Lower leg skin (tissue), 4 donors: Measurements from ENCODE around the gene PPIB. TPM values are rescaled to one million over a fixed set of nuclear protein-coding genes. Genes with fewer than 3 reads are reported as not detected.

Source experiments
- DNase-seq, 2 donors: peaks; one replicate each; pipeline ENCODE4 v3.0.0-alpha.2; 2019; ENCODE audit warnings: low spot score in 2 of 2
- H3K4me3 ChIP-seq: fragments of 200-600 bp; sonication (generic); 2 replicates; pipeline ENCODE4 v1.5.1; 2017; ENCODE audit warnings: mild to moderate bottlenecking, low read depth; ENCODE audit not compliant: poor library complexity, severe bottlenecking
- POLR2A ChIP-seq, 2 donors: fragments of 450-650 bp; IDR thresholded peaks; one replicate each; pipeline ENCODE4 v1.6.1; 2016 to 2017; ENCODE audit warnings: antibody characterized with exemption in 2 of 2, mild to moderate bottlenecking in 1 of 2, moderate library complexity in 1 of 2
- WGBS, 2 donors: methylation state at CpG; one replicate each; pipeline ENCODE4 v1.1.5; 2018; 5-methylcytosine and 5-hydroxymethylcytosine counted together
- intact Hi-C: fragments of 100-400 bp; cut with DNase I; formaldehyde crosslinking; loops from one replicate; pipeline ENCODE4 v1.15.0; 2023; ENCODE audit warnings: low total_unique reads
- total RNA-seq, 4 donors: library from RNA; depleted of rRNA; stranded (reverse); fragments of >200 nt; gene quantifications; one replicate each; pipeline ENCODE4 v1.1.0, GENCODE V29; 2016
- TF ChIP-seq, protein P1 (sequence below), 3 donors: fragments of 450-650 bp; IDR thresholded peaks; one replicate each; pipeline ENCODE4 v1.5.1; 2016; ENCODE audit warnings: antibody characterized with exemption in 3 of 3, mild to moderate bottlenecking in 3 of 3, moderate library complexity in 2 of 3

PPIB gene
- total RNA-seq, 4 donors from 2014 or later: 149 to 195 (median 164) TPM

- DNase-seq: no peak
- TF ChIP-seq, protein P1, sequence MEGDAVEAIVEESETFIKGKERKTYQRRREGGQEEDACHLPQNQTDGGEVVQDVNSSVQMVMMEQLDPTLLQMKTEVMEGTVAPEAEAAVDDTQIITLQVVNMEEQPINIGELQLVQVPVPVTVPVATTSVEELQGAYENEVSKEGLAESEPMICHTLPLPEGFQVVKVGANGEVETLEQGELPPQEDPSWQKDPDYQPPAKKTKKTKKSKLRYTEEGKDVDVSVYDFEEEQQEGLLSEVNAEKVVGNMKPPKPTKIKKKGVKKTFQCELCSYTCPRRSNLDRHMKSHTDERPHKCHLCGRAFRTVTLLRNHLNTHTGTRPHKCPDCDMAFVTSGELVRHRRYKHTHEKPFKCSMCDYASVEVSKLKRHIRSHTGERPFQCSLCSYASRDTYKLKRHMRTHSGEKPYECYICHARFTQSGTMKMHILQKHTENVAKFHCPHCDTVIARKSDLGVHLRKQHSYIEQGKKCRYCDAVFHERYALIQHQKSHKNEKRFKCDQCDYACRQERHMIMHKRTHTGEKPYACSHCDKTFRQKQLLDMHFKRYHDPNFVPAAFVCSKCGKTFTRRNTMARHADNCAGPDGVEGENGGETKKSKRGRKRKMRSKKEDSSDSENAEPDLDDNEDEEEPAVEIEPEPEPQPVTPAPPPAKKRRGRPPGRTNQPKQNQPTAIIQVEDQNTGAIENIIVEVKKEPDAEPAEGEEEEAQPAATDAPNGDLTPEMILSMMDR (IDR thresholded peaks at IDR 0.05): no peak
- no peak for TF ChIP-seq POLR2A (IDR thresholded peaks at IDR 0.05)
- no peak overlapping the region for H3K4me3 ChIP-seq
- WGBS, 2 donors: 86 to 87% methylated on average over 3 of the region's 3 CpGs
- intact Hi-C loops: no loop called here
Measured at GRCh38 chr15:64146520-64146884, 16.3 kb downstream of the PPIB start.

DNA sequence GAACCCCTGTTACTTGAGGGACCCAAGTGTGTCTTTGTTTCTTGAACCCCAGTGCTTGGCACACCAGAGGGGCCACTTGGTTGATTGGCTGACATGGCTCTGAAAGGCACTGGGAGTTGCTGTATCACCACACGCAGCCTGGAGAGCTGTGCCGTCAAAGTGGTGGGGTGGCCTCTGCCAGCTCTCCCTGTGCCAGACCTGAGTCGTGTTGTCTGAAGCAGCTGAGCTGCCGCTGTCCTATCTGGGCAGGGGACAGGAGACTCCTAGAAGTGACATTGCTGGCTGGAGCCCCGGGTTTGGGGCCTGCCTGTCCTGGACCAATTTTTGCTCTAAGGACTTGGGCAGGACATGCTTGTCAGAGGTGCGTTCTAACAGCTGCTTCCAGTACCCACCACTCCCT is 16.8 kb downstream of the PPIB start:
- DNase-seq: peak in 1 of 2 donors; percentile 79
- intact Hi-C loops: no loop called here
- no peak for TF ChIP-seq POLR2A (IDR thresholded peaks at IDR 0.05)
- TF ChIP-seq, protein P1 (IDR thresholded peaks at IDR 0.05): no peak
- H3K4me3 ChIP-seq: no peak overlapping the region
- 69 to 80% methylated on average over 6 of the region's 6 CpGs for WGBS, 2 donors

DNA sequence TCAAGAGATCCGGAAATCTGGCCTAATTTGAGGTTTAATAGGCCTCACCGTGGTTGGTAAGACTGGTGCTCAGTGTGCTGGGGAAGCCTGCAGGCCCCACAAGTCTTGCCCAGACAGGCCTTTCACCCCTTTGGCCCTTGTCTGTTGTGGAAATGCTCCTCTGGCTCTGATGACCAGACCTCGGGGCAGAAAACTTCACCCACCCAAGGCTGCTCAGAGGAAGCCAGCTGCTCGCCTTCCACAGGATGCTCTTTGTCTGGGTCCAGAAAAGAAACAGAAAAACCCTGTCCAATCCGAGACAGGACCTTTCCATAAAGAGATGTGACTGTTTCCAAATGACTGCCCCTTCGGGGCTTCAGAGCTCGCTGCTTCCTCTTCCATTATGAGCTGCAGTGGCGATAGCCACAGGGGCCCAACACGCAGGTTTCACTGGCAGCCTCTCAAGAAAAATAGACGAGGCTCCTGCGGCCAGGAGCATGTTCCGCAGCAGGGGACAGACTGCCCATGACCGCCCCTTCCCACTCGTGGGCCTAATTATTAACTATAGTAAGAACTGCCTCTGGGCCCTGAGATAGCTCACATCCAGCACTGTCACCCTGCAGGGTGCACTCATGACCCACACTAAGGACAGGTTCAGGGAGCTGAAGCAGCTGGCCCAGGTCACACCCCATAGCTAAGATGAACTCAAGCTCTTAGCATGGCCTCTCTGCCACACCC is 18.1 kb downstream of the PPIB start:
- DNase-seq: peak in 1 of 2 donors; percentile 60
- intact Hi-C loops: no loop called here
- TF ChIP-seq, protein P1 (IDR thresholded peaks at IDR 0.05): no peak
- TF ChIP-seq POLR2A (IDR thresholded peaks at IDR 0.05): no peak

DNA sequence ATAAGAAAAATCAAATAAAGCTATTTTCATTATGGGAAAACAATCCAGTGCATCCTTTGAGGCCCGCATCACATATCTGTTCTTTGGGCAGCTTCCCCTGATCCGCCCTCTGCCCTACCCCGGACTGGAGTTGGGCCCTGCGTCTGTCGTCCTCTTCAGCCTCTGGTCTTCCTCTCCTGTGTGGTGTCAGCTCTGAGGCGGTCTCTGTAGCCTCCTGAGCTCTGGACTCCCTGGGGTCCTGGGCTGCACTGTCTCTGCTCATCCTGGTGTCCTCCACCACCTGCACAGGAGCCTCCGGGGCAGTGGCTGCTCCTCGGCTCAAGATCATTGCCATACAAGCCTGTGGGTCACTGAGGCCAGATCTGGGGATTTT is 18.6 kb downstream of the PPIB start:
- H3K4me3 ChIP-seq: no peak overlapping the region
- DNase-seq: peak in 1 of 2 donors; percentile 70
- WGBS, 2 donors: 71 to 77% methylated on average over 7 to 8 of the region's 8 CpGs
- TF ChIP-seq, protein P1 (IDR thresholded peaks at IDR 0.05): no peak
- TF ChIP-seq POLR2A (IDR thresholded peaks at IDR 0.05): no peak
- intact Hi-C loops: no loop called here

More for the DNA sequence above, 18.1 kb downstream of the PPIB start:
- no peak overlapping the region for H3K4me3 ChIP-seq
- WGBS, 2 donors: 79 to 84% methylated on average over 12 to 14 of the region's 14 CpGs

GRCh38 chr15:64143276-64143675 is 19.5 kb downstream of the PPIB start:
- peak in 1 of 2 donors; percentile 46 for DNase-seq
- intact Hi-C loops: no loop called here
- TF ChIP-seq, protein P1 (IDR thresholded peaks at IDR 0.05): no peak
- no peak for TF ChIP-seq POLR2A (IDR thresholded peaks at IDR 0.05)
- H3K4me3 ChIP-seq: no peak overlapping the region
- WGBS, 2 donors: 84 to 92% methylated on average over 6 of the region's 6 CpGs
